Stimulated activated CD4-positive, alpha-beta T cell treated with anti-CD3 and anti-CD28 coated beads, TNF-alpha, amount 100 ng/mL, for 4 hours (primary cell): Measurements from ENCODE around the gene LCN6.

Experiments
- DNase-seq, 3 experiments: peaks; one replicate each; pipeline ENCODE4 v3.0.0-alpha.2; 2020; ENCODE audit warnings: low read depth in 3 of 3

LCN6 gene

GRCh38 chr9:136725612-136726011, 22.7 kb downstream of the LCN6 start:
- DNase-seq: no peak

GRCh38 chr9:136724772-136725171, 23.6 kb downstream of the LCN6 start:
- DNase-seq: no peak

GRCh38 chr9:136723989-136724388, 24.3 kb downstream of the LCN6 start:
- no peak for DNase-seq

GRCh38 chr9:136723362-136723976, 24.9 kb downstream of the LCN6 start:
- DNase-seq: no peak

- DNase-seq: no peak
Observed at GRCh38 chr9:136722969-136723356, 25.4 kb downstream of the LCN6 start.

- no peak for DNase-seq
Observed at GRCh38 chr9:136722093-136722968, 26.0 kb downstream of the LCN6 start.

GRCh38 chr9:136721339-136722092, 26.8 kb downstream of the LCN6 start:
- no peak for DNase-seq

- DNase-seq: no peak
Observed at GRCh38 chr9:136720898-136721338, 27.4 kb downstream of the LCN6 start.

- DNase-seq: no peak
Observed at GRCh38 chr9:136720251-136720897, 28.0 kb downstream of the LCN6 start.

- no peak for DNase-seq
Observed at GRCh38 chr9:136719195-136719880, 29.0 kb downstream of the LCN6 start.

- no peak for DNase-seq
Observed at GRCh38 chr9:136718345-136719194, 29.8 kb downstream of the LCN6 start.

GRCh38 chr9:136717399-136717798, 30.9 kb downstream of the LCN6 start:
- DNase-seq: no peak

GRCh38 chr9:136714893-136715274, 33.4 kb downstream of the LCN6 start:
- no peak for DNase-seq

- DNase-seq: no peak
Observed at GRCh38 chr9:136714096-136714892, 34.0 kb downstream of the LCN6 start.

GRCh38 chr9:136713550-136713949, 34.8 kb downstream of the LCN6 start:
- no peak for DNase-seq

GRCh38 chr9:136712690-136713544, 35.4 kb downstream of the LCN6 start:
- no peak for DNase-seq

- DNase-seq: no peak
Observed at GRCh38 chr9:136711751-136712689, 36.3 kb downstream of the LCN6 start, which contains the start of gene DIPK1B. Gene DIPK1B (plus strand): TSS chr9:136712572. CDS start chr9:136712666, 94 bp downstream.
